G401 (cell line): ENCODE data around the gene SLC6A12. TPM values are rescaled to one million over a fixed set of nuclear protein-coding genes. Genes with fewer than 3 reads are reported as not detected.
A peak's percentile ranks its signal among the peaks of the same experiment; 100 is the strongest.
"Not testable (repeated sequence)": the region's sequence is repeated elsewhere in the genome, so short reads cannot be mapped to it uniquely, and the experiment has no call there.

ENCODE experiments used
- DNase-seq: peaks from one replicate; pipeline ENCODE4 v3.0.0-alpha.2; 2015; ENCODE audit warnings: low spot score
- in situ Hi-C: cut with HindIII; loops from 2 replicates; pipeline ENCODE4 v1.10.0; 2016; ENCODE audit warnings: low sequenced_read_pairs, mixed read lengths
- total RNA-seq: library from RNA; depleted of rRNA; stranded (reverse); fragments of >200 nt; shearing (Covaris generic); gene quantifications from 2 replicates; pipeline ENCODE4 v1.2.3, GENCODE V29; 2014

The SLC6A12 gene
- total RNA-seq, 1 experiment from 2014 or later, result not detected

GRCh38 chr12:220946-221550 is 7.1 kb upstream of the SLC6A12 start:
- no peak for DNase-seq
- in situ Hi-C loops, result no loop called here

GRCh38 chr12:220491-220890 is 6.5 kb upstream of the SLC6A12 start:
- in situ Hi-C loops, result no loop called here
- no peak for DNase-seq

DNA sequence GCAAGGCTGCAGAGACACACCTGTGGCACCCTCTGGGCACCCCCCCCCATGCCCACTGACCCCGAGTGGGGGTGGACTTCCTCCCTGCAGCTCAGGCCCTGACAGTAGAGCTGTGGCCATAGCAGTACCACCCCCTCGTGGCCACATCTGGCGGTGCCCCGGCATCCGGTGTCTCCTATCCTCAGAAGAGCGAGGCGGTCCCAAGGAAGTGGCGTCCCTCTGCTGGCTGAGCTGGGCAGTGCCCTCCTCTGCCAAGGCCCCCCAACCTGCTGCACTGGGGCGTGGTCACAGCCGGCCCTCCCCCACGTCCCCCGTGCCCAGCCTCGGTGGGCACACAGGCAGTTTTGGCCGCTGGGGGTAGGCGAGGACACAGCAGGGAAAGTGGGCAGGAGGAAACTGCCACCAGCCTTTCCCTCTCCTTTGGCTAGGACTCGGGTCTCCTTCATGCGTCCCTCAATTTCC is 6.0 kb upstream of the SLC6A12 start:
- DNase-seq, result peak; percentile 40
- in situ Hi-C loops, result no loop called here

GRCh38 chr12:218728-219590 is 5.0 kb upstream of the SLC6A12 start:
- in situ Hi-C loops, result no loop called here
- no peak for DNase-seq

DNA sequence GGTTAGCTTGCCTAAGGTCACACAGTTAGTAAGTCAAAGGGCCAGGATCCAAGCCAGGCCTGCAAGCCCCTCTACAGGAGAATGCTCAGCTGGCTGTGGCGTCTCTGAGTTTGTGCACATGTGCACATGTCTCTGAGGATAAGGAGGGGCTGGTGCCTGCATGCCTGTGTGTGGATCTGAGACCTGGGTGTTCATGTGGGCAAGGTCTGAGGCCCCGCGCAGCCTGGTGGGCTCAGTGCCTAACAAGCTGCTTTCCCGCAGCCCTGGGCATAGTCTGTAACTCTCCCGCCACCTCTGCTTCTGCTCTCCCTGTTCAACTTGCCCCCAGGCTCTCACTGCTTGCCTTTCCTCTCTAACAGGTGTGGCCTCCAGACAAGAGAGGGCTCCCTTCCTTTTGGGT is 4.3 kb upstream of the SLC6A12 start:
- no peak for DNase-seq
- in situ Hi-C loops, result no loop called here

GRCh38 chr12:217029-217428 is 3.1 kb upstream of the SLC6A12 start:
- in situ Hi-C loops, DNase-seq: not testable (repeated sequence)

DNA sequence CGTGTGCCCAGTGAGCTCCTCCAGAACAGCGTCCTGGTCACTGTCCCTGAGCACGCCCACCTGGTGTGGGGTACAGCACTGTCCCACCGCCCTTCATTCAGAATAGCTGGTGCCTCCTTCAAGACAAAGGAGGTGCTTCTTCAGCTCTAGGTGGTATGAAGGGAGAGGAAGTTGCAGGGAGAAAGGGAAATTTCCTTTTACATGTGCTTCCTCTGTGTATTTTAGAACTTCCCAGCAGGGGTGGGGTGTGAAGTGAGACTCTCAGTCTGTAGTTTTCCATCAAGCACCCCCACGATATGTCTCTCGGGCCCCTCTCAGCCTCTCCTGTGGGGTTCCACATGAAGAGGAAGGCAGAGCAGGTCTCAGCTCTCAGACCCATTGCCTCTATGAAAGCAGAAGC is 1.2 kb upstream of the SLC6A12 start:
- in situ Hi-C loops, result no loop called here
- DNase-seq, result no peak

DNA sequence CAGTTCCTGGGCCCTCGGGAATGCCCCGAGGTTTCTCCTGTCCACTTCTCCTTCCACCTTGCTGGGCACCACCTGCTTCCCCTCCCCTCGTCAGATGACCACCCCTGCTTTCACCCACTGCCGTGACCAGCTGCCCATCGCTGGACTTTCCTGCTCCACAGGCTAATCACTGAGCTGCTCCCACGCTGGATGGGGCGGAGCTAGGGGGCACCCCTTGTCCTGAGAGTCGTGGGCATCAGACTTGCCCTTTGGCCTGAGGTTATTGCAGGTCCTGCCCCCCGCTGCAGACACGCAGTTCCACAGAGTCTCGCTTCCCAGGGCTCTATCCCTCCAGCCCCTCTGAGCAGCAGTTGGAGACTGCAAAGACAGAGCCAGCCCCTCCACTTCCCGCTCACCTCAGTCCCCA is 427 bp downstream of the SLC6A12 start:
- in situ Hi-C loops, result no loop called here
- no peak for DNase-seq

- no peak for DNase-seq
- in situ Hi-C loops, result no loop called here
Measured at GRCh38 chr12:212715-213526, 1.0 kb downstream of the SLC6A12 start.

GRCh38 chr12:212415-212714 is 1.6 kb downstream of the SLC6A12 start:
- in situ Hi-C loops, result no loop called here
- DNase-seq, result no peak

- in situ Hi-C loops, result no loop called here
- no peak for DNase-seq
Measured at GRCh38 chr12:211639-212414, 2.1 kb downstream of the SLC6A12 start.

GRCh38 chr12:211142-211465 is 2.9 kb downstream of the SLC6A12 start:
- no peak for DNase-seq
- in situ Hi-C loops, result no loop called here

DNA sequence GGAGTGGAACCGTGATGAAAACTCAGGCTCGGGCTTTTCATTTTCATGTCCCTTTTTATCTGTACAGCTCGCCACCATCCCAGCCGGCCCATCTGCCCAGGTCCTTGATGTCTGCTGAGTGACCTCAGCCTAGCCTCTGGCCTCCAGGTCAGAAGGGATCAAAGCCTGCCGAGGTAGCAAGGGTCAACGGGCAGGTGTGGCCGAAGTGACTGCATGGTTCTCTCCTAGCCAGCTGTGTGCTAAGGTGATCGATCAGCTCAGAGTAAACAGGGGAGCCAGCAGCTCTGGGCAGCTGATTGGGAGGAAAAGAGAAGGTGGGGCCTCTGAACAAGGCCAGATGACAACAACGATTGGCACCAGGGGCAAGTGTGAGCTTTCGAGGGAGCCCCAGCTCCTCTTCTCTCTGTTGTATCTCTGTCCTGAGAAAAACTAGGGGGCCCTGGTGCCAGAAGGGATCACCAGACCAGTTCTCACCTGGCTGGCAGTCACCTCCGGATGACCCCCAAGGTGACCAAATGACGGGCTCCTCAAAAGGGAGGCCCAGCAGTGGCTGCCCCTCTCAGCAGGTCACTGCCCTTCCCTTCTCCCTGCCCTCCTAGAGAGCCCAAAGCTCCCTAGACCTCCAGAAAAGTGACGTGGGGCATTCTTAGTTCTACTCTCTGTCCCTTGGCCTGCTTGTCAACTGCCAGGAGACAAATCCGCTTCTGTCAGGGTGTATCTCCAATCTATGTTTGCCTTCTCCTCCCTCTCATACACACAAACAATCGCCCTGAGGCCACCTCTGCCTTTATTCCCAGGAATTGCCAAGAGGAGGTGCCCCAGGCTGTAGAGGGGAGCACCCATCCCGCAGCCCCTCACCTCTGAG is 3.4 kb downstream of the SLC6A12 start:
- in situ Hi-C loops, result no loop called here
- no peak for DNase-seq

DNA sequence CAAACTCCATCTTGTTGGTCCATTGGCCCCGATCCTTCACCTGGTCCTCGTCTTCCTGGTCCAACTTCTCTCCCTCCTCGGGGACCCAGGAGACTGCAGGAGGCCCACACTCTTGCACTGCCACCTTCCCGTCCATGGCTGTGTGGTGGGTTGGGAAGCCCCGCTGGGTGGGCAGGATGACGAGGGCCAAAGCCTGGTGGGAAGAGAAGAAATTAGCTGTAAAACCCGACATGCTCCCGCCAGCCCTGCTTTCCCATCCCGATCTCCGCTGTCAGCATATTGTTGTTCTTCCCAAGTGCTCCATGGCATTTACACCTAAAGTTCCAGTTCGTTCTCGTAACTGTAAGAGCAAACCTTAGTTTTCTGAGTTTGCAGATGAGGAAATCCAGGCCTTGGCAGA is 4.1 kb downstream of the SLC6A12 start:
- in situ Hi-C loops, result no loop called here
- no peak for DNase-seq

DNA sequence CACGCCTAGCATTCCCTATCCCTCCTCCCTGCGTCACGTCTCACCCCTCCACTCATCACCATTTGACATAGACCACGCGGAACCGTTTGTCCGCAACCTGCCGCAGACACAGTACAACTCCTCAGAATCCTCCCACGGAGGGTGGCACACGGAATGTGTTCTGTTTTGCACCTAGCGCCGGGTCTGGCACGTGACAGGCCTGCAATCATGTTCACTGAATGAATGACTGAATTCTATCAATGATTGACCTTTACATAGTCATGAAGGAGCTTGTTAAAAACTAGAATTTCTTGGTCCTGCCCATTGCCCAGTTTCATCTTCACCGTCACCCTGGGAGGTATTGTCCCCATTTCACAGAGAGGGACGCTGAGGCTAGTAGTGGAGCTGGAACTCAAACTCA is 4.7 kb downstream of the SLC6A12 start:
- DNase-seq, result no peak
- in situ Hi-C loops, result no loop called here

GRCh38 chr12:208813-209212 is 5.1 kb downstream of the SLC6A12 start:
- in situ Hi-C loops, result no loop called here
- DNase-seq, result no peak

- in situ Hi-C loops, result no loop called here
- DNase-seq, result no peak
Measured at GRCh38 chr12:207804-208203, 6.2 kb downstream of the SLC6A12 start.

DNA sequence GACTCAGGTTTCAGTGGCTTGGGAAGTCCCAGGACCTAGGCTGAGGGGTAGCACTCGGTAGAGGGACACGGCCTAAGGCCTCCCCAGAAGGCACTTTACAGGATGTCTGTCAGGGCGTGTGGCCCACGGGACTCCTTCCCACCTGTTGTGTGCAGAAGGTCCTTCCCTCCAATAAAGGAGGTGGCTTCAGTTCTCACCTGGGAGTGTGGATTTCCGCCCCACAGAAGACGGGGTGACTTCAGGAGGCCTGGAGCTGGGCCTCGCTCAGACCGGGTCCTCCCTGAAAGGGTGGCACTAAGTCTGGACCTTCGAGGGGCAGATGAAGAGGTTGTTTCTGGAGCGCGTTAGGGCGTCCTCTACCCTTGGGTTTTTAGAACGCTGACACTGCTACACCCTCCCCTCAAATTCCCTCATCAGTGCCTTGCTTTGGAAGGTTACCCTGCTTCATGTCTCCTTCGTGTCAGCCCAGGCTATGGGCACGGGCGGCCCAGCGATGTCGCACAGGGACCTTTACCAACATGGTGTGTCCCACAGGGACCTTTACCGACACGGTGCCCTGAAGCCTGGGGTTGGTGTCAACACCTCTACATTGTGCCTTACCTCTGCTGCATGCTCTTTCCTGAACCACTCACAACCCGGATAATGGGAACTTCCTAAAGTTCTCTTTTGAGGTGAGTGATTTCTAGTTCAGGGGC is 7.1 kb downstream of the SLC6A12 start:
- no peak for DNase-seq
- in situ Hi-C loops, result no loop called here
